Upper lobe of left lung (tissue), 6 donors: ENCODE data around the gene HSF4. TPM values are rescaled to one million over a fixed set of nuclear protein-coding genes. Genes with fewer than 3 reads are reported as not detected.

Experiments
- ATAC-seq, 2 donors: fragments of 200-7000 bp; cut with Tn5 transposase; one replicate each; pipeline ENCODE4 v1.9.1; 2022; ENCODE audit warnings: mild to moderate bottlenecking in 2 of 2, moderate library complexity in 2 of 2; ENCODE audit not compliant: low FRiP score in 2 of 2
- DNase-seq, 2 donors: peaks; one replicate each; pipeline ENCODE4 v3.0.0-alpha.2; 2019 to 2020
- H3K27ac ChIP-seq, 4 donors: fragments of 200-600 bp; sonication (generic); one replicate each; pipeline ENCODE4 v1.5.1; 2016 to 2019
- H3K27me3 ChIP-seq, 4 donors: fragments of 200-600 bp; sonication (generic); one replicate each; pipeline ENCODE4 v1.5.1; 2017 to 2019
- H3K36me3 ChIP-seq, 4 donors: fragments of 200-600 bp; sonication (generic); one replicate each; pipeline ENCODE4 v1.5.1; 2016 to 2019
- H3K4me1 ChIP-seq, 4 donors: fragments of 200-600 bp; sonication (generic); one replicate each; pipeline ENCODE4 v1.5.1; 2018 to 2019
- H3K4me3 ChIP-seq, 4 donors: fragments of 200-600 bp; sonication (generic); one replicate each; pipeline ENCODE4 v1.5.1; 2017 to 2019; ENCODE audit warnings: mild to moderate bottlenecking in 2 of 4, moderate library complexity in 1 of 4
- H3K9me3 ChIP-seq, 4 donors: fragments of 200-600 bp; sonication (generic); one replicate each; pipeline ENCODE4 v1.5.1; 2018 to 2019
- EP300 ChIP-seq, 4 donors: sonication (generic); formaldehyde crosslinking; IDR thresholded peaks; one replicate each; pipeline ENCODE4 v1.5.1; 2017; ENCODE audit warnings: antibody characterized with exemption in 4 of 4, control low read depth in 2 of 4
- POLR2A ChIP-seq, 4 donors: fragments of 450-650 bp; IDR thresholded peaks; one replicate each; pipeline ENCODE4 v1.5.1; 2016 to 2017; ENCODE audit warnings: antibody characterized with exemption in 4 of 4, mild to moderate bottlenecking in 2 of 4
- POLR2AphosphoS5 ChIP-seq, 2 donors: sonication (generic); formaldehyde crosslinking; IDR thresholded peaks; one replicate each; pipeline ENCODE4 v1.5.1; 2017; ENCODE audit warnings: antibody characterized with exemption in 2 of 2
- WGBS, 2 donors: methylation state at CpG; one replicate each; pipeline ENCODE4 v1.1.5; 2017 to 2018; 5-methylcytosine and 5-hydroxymethylcytosine counted together
- total RNA-seq, 6 donors: library from RNA; depleted of rRNA in 4 of 6; stranded (reverse); fragments of >200 nt in 4 of 6; gene quantifications; one replicate each; pipeline versions ENCODE4 v1.1.0 to v1.2.1, GENCODE V29; 2016 to 2021
- TF ChIP-seq, protein P1 (sequence below), 6 experiments: fragments of 450-650 bp in 4 of 6; fragments of 200-600 bp in 2 of 6; sonication (generic) in 2 of 6; IDR thresholded peaks; one replicate each; pipeline ENCODE4 v1.5.1; 2016 to 2019; ENCODE audit warnings: antibody characterized with exemption in 6 of 6
- donor health status: DM: no; HTN: no; CAD: no; lungs with moderate emphysema.
- donor health status: DM: no; HTN: yes; CAD: no; lungs with severe emphysema.

HSF4 gene
- total RNA-seq, 6 donors from 2014 or later: 33.4 to 784 (median 70.1) TPM

DNA sequence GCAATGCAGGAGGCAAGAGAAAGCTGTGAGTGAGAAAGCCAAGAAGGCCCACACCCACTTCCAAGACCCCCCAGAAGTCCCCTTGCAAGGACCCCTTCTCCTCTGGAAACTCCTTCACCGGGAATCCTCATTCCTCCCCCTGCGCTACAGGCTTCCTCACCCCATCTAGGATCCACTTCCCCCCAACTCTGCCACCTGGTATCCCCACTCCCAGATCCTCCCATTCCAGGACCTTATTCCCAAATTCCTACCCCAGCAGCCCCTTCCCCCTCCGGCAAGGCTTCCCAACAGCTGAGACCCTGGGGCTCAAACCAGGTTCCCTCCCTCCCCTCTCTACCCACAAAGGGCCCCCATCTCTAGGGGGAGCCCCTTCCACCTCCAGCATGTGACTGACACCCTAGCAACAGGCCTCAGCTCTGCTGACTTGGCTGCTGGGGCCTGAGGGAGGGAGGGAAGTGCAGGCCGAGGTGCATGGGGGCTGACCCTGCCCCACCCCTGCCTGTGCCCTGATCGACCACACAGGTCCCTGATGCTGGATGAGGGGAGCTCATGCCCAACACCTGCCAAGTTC, 2.1 kb downstream of the HSF4 start:
- TF ChIP-seq, protein P1, sequence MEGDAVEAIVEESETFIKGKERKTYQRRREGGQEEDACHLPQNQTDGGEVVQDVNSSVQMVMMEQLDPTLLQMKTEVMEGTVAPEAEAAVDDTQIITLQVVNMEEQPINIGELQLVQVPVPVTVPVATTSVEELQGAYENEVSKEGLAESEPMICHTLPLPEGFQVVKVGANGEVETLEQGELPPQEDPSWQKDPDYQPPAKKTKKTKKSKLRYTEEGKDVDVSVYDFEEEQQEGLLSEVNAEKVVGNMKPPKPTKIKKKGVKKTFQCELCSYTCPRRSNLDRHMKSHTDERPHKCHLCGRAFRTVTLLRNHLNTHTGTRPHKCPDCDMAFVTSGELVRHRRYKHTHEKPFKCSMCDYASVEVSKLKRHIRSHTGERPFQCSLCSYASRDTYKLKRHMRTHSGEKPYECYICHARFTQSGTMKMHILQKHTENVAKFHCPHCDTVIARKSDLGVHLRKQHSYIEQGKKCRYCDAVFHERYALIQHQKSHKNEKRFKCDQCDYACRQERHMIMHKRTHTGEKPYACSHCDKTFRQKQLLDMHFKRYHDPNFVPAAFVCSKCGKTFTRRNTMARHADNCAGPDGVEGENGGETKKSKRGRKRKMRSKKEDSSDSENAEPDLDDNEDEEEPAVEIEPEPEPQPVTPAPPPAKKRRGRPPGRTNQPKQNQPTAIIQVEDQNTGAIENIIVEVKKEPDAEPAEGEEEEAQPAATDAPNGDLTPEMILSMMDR (IDR thresholded peaks at IDR 0.05): no peak
- TF ChIP-seq POLR2AphosphoS5 (IDR thresholded peaks at IDR 0.05): no peak
- no peak for TF ChIP-seq POLR2A (IDR thresholded peaks at IDR 0.05)
- TF ChIP-seq EP300 (IDR thresholded peaks at IDR 0.05): no peak
- 90 to 96% methylated on average over 3 to 5 of the region's 5 CpGs for WGBS, 2 donors
- no peak for ATAC-seq
- Histone ChIP-seq H3K4me3 (no peak overlapping the region), H3K27me3 (peaks cover 0 to 34% (median 10%) of the 10 kb centered on the region in 4 donors), H3K36me3 (no peaks in the 10 kb centered on the region), H3K27ac (no peak overlapping the region), H3K4me1 (peaks cover 55 to 69% (median 64%) of the 10 kb centered on the region in 4 donors), H3K9me3 (no peaks in the 10 kb centered on the region)
- no peak for DNase-seq

- Histone ChIP-seq H3K4me3 (no peak overlapping the region), H3K27me3 (peaks cover 0 to 33% (median 10%) of the 10 kb centered on the region in 4 donors), H3K9me3 (no peaks in the 10 kb centered on the region), H3K27ac (no peak overlapping the region), H3K4me1 (peaks cover 47 to 69% (median 66%) of the 10 kb centered on the region in 4 donors), H3K36me3 (no peaks in the 10 kb centered on the region)
- WGBS, 2 donors: 78 to 95% methylated on average over 5 to 7 of the region's 7 CpGs
- no peak for TF ChIP-seq POLR2AphosphoS5 (IDR thresholded peaks at IDR 0.05)
- no peak for TF ChIP-seq EP300 (IDR thresholded peaks at IDR 0.05)
- TF ChIP-seq, protein P1 (IDR thresholded peaks at IDR 0.05): no peak
- TF ChIP-seq POLR2A (IDR thresholded peaks at IDR 0.05): no peak
- peak in 1 of 2 donors; percentile 59 for DNase-seq
- ATAC-seq: no peak
Measured at GRCh38 chr16:67167588-67167987, 3.0 kb downstream of the HSF4 start.

- no peak for TF ChIP-seq EP300 (IDR thresholded peaks at IDR 0.05)
- TF ChIP-seq, protein P1 (IDR thresholded peaks at IDR 0.05): no peak
- TF ChIP-seq POLR2AphosphoS5 (IDR thresholded peaks at IDR 0.05): no peak
- TF ChIP-seq POLR2A (IDR thresholded peaks at IDR 0.05): no peak
- DNase-seq: no peak
- Histone ChIP-seq H3K27me3 (peaks cover 0 to 24% (median 9%) of the 10 kb centered on the region in 4 donors), H3K9me3 (no peaks in the 10 kb centered on the region), H3K36me3 (no peaks in the 10 kb centered on the region), H3K27ac (peak overlapping the region in 3 of 4 donors; percentile 87 to 96 (median 96)), H3K4me3 (no peak overlapping the region), H3K4me1 (peaks cover 44 to 67% (median 64%) of the 10 kb centered on the region in 4 donors)
- no peak for ATAC-seq
- 65 to 70% methylated on average over 6 to 8 of the region's 9 CpGs for WGBS, 2 donors
Measured at GRCh38 chr16:67169011-67169451, 4.5 kb downstream of the HSF4 start.

DNA sequence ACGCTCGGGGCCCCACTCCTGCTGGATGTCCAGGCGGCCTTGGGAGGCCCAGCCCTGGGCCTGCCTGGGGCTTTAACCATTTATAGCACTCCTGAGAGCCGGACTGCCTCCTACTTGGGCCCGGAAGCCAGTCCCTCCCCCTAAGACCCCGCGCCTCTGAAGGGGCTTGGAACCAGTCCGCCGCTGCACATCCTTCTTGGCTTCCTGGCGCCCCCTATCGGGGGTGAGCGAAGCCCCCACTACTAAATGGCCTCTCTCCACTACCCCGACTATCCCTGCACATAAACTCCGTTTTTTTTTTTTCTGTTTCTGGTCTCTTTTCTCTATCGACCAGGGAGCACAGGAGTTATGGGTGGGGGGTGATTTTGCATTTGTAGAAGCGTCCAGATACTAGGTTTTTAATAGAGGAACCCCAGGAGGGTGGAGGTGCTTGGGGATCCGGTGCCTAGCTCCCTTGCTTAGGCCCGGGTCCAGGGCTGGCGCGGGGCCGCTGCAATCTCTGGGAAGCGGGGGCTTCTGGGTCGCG, 5.2 kb downstream of the HSF4 start:
- Histone ChIP-seq H3K27ac (peak overlapping the region; percentile 87 to 96 (median 93)), H3K36me3 (no peaks in the 10 kb centered on the region), H3K9me3 (no peaks in the 10 kb centered on the region), H3K27me3 (peaks cover 0 to 24% (median 8%) of the 10 kb centered on the region in 4 donors), H3K4me1 (peaks cover 44 to 67% (median 64%) of the 10 kb centered on the region in 4 donors), H3K4me3 (peak overlapping the region in 3 of 4 donors; percentile 42 to 57 (median 52))
- TF ChIP-seq, protein P1 (IDR thresholded peaks at IDR 0.05): peak in 4 of 6 experiments; percentile 4 to 53 (median 30)
- TF ChIP-seq EP300 (IDR thresholded peaks at IDR 0.05) (no peak), POLR2A (IDR thresholded peaks at IDR 0.05) (no peak)
- no peak for ATAC-seq
- peak in 1 of 2 donors; percentile 52 for DNase-seq
- WGBS, 2 donors: 8 to 13% methylated on average over 19 to 24 of the region's 24 CpGs
